Stimulated activated CD4-positive, alpha-beta T cell treated with anti-CD3 and anti-CD28 coated beads, Interleukin-1b, Interleukin-23, amount 100 ng/mL, for 4 hours (primary cell): ENCODE data around the gene KIF5B.
A peak's percentile ranks its signal among the peaks of the same experiment; 100 is the strongest.
"Not testable (repeated sequence)": the region's sequence is repeated elsewhere in the genome, so short reads cannot be mapped to it uniquely, and the experiment has no call there.

Source experiments
- DNase-seq, 2 donors: peaks; one replicate each; pipeline ENCODE4 v3.0.0-alpha.2; 2020; ENCODE audit warnings: low read depth in 2 of 2

Gene KIF5B

GRCh38 chr10:32007026-32007425 lies 49.2 kb downstream of the KIF5B start:
- DNase-seq = no peak

GRCh38 chr10:32005050-32005449 lies 51.2 kb downstream of the KIF5B start:
- DNase-seq = peak in 1 of 2 donors; percentile 18

- no peak for DNase-seq
Measured at GRCh38 chr10:32004161-32004591, 52.0 kb downstream of the KIF5B start.

- DNase-seq = no peak
Measured at GRCh38 chr10:32002531-32002930, 53.7 kb downstream of the KIF5B start.

- DNase-seq = no peak
Measured at GRCh38 chr10:32000937-32001336, 55.3 kb downstream of the KIF5B start.

- DNase-seq = no peak
Measured at GRCh38 chr10:31999836-32000235, 56.4 kb downstream of the KIF5B start.

GRCh38 chr10:31999070-31999660 lies 57.1 kb downstream of the KIF5B start:
- no peak for DNase-seq

- DNase-seq = no peak
Measured at GRCh38 chr10:31994926-31995325, 61.3 kb downstream of the KIF5B start.

GRCh38 chr10:31990937-31991336 lies 65.3 kb downstream of the KIF5B start:
- no peak for DNase-seq

- DNase-seq = not testable (repeated sequence)
Measured at GRCh38 chr10:31987786-31988185, 68.4 kb downstream of the KIF5B start.

GRCh38 chr10:31982111-31982510 lies 74.1 kb downstream of the KIF5B start:
- DNase-seq = no peak

- DNase-seq = no peak
Measured at GRCh38 chr10:31980471-31980870, 75.8 kb downstream of the KIF5B start.

- not testable (repeated sequence) for DNase-seq
Measured at GRCh38 chr10:31979071-31979470, 77.2 kb downstream of the KIF5B start.

- DNase-seq = no peak
Measured at GRCh38 chr10:31978156-31978483, 78.1 kb downstream of the KIF5B start.

- DNase-seq = no peak
Measured at GRCh38 chr10:31977440-31978155, 78.6 kb downstream of the KIF5B start.

GRCh38 chr10:31975157-31975765 lies 81.0 kb downstream of the KIF5B start:
- no peak for DNase-seq

GRCh38 chr10:31974434-31975124 lies 81.6 kb downstream of the KIF5B start:
- DNase-seq = no peak

GRCh38 chr10:31972519-31973041 lies 83.6 kb downstream of the KIF5B start:
- no peak for DNase-seq

GRCh38 chr10:31969847-31970246 lies 86.4 kb downstream of the KIF5B start:
- DNase-seq = not testable (repeated sequence)

- DNase-seq = no peak
Measured at GRCh38 chr10:31963589-31963980, 92.6 kb downstream of the KIF5B start.

- DNase-seq = no peak
Measured at GRCh38 chr10:31962826-31963588, 93.2 kb downstream of the KIF5B start.
